CD4-positive, alpha-beta T cell treated with Interleukin-15 for 1 hour (primary cell): ENCODE data around the gene TBX10.
A peak's percentile ranks its signal among the peaks of the same experiment; 100 is the strongest.
"Not testable (repeated sequence)": the region's sequence is repeated elsewhere in the genome, so short reads cannot be mapped to it uniquely, and the experiment has no call there.

Experiments used
- DNase-seq: peaks from one replicate; pipeline ENCODE4 v3.0.0-alpha.2; 2020

The TBX10 gene

GRCh38 chr11:67644472-67645418, 5.2 kb upstream of the TBX10 start:
- DNase-seq = no peak

- DNase-seq = no peak
Measured at GRCh38 chr11:67644042-67644441, 4.5 kb upstream of the TBX10 start.

- DNase-seq = no peak
Measured at GRCh38 chr11:67642173-67643120, 2.9 kb upstream of the TBX10 start.

GRCh38 chr11:67641338-67642172, 2.0 kb upstream of the TBX10 start:
- DNase-seq = no peak

- DNase-seq = no peak
Measured at GRCh38 chr11:67640758-67641337, 1.3 kb upstream of the TBX10 start.

GRCh38 chr11:67640021-67640757, 626 bp upstream of the TBX10 start:
- peak; percentile 66 for DNase-seq

GRCh38 chr11:67638535-67639437, 777 bp downstream of the TBX10 start:
- DNase-seq = no peak

GRCh38 chr11:67637441-67637840, 2.1 kb downstream of the TBX10 start:
- DNase-seq = not testable (repeated sequence)

- no peak for DNase-seq
Measured at GRCh38 chr11:67636962-67637361, 2.6 kb downstream of the TBX10 start.

GRCh38 chr11:67635231-67635521, 4.4 kb downstream of the TBX10 start:
- DNase-seq = no peak

- no peak for DNase-seq
Measured at GRCh38 chr11:67634366-67635230, 5.0 kb downstream of the TBX10 start.

- DNase-seq = no peak
Measured at GRCh38 chr11:67633758-67634365, 5.7 kb downstream of the TBX10 start.

GRCh38 chr11:67632982-67633755, 6.4 kb downstream of the TBX10 start:
- no peak for DNase-seq

- DNase-seq = no peak
Measured at GRCh38 chr11:67632175-67632981, 7.2 kb downstream of the TBX10 start.

- DNase-seq = no peak
Measured at GRCh38 chr11:67631853-67632174, 7.7 kb downstream of the TBX10 start.

- DNase-seq = no peak
Measured at GRCh38 chr11:67631411-67631810, 8.2 kb downstream of the TBX10 start.

GRCh38 chr11:67630943-67631331, 8.6 kb downstream of the TBX10 start:
- no peak for DNase-seq
